K562 (cell line): Measurements from ENCODE around the gene DEGS2.

Source experiments
- ATF4 ChIP-seq: fragments of 450-650 bp; formaldehyde crosslinking; IDR thresholded peaks from 2 replicates; pipeline ENCODE4 v1.4.0; 2022; ENCODE audit warnings: mild to moderate bottlenecking, moderate library complexity
- BDP1 ChIP-seq: IDR thresholded peaks from 3 replicates; pipeline ENCODE4 v1.6.1; 2011; ENCODE audit not compliant: insufficient read length, insufficient read depth
- BRF1 ChIP-seq: IDR thresholded peaks from 3 replicates; pipeline ENCODE4 v1.6.1; 2011; ENCODE audit warnings: borderline replicate concordance, mild to moderate bottlenecking; ENCODE audit not compliant: insufficient read length; ENCODE audit errors: extremely low read depth
- CBX2 ChIP-seq: fragments of 200-600 bp; sonication (generic); IDR thresholded peaks from one replicate; pipeline ENCODE4 v1.6.1; 2012; ENCODE audit warnings: mild to moderate bottlenecking, low read length, inconsistent platforms; ENCODE audit not compliant: insufficient read depth, poor library complexity, severe bottlenecking
- CTCF ChIP-seq, 3 experiments: IDR thresholded peaks in 2 of 3; conservative IDR thresholded peaks in 1 of 3; 2 replicates each; pipeline ENCODE4 v1.5.1; 2011 to 2012; ENCODE audit warnings: low read length in 3 of 3, mild to moderate bottlenecking in 3 of 3, control low read depth in 2 of 3, improper control_type of control experiment in 1 of 3, inconsistent platforms in 1 of 3, low read depth in 1 of 3, mixed read lengths in 1 of 3, moderate library complexity in 1 of 3; ENCODE audit not compliant: insufficient read depth in 2 of 3
- MYC ChIP-seq, 2 experiments: fragments of 250-450 bp in 1 of 2; sonication (Bioruptor Pico) in 1 of 2; IDR thresholded peaks; 2 replicates each; pipeline versions ENCODE4 v1.5.1 to v1.6.1; 2012 to 2021; ENCODE audit warnings: low read depth in 2 of 2, borderline replicate concordance in 1 of 2, improper control_type of control experiment in 1 of 2, low read length in 1 of 2, mild to moderate bottlenecking in 1 of 2, moderate library complexity in 1 of 2
- NFRKB ChIP-seq: fragments of 450-650 bp; IDR thresholded peaks from 2 replicates; pipeline ENCODE4 v1.6.1; 2016; ENCODE audit warnings: low read depth
- NONO ChIP-seq, 2 experiments: fragments of 200-400 bp in 1 of 2; fragments of 450-650 bp in 1 of 2; formaldehyde crosslinking in 1 of 2; IDR thresholded peaks; 2 replicates each; pipeline ENCODE4 v1.6.1; 2017; ENCODE audit warnings: low read depth in 2 of 2, mild to moderate bottlenecking in 2 of 2, moderate library complexity in 2 of 2, low read length in 1 of 2
- NR0B1 ChIP-seq: fragments of 450-650 bp; IDR thresholded peaks from one replicate; pipeline ENCODE4 v1.6.1; 2018; ENCODE audit warnings: mild to moderate bottlenecking, moderate library complexity; ENCODE audit not compliant: partially characterized antibody
- POLR2A ChIP-seq: fragments of 450-650 bp; conservative IDR thresholded peaks from 2 replicates; pipeline ENCODE4 v1.6.1; 2016
- ZFX ChIP-seq: sonication (generic); formaldehyde crosslinking; IDR thresholded peaks from 2 replicates; pipeline ENCODE4 v1.8.0; 2022; ENCODE audit warnings: mild to moderate bottlenecking, missing genetic modification reagents, moderate library complexity
- ZNF253 ChIP-seq: fragments of 250-450 bp; sonication (Bioruptor Pico); conservative IDR thresholded peaks from 2 replicates; pipeline ENCODE4 v1.6.1; 2021; ENCODE audit warnings: mild to moderate bottlenecking
- ZNF445 ChIP-seq: fragments of 250-450 bp; sonication (Bioruptor Pico); IDR thresholded peaks from 2 replicates; pipeline ENCODE4 v1.4.0; 2020; ENCODE audit warnings: low read depth, mild to moderate bottlenecking, moderate library complexity

- TF ChIP-seq ZFX (CRISPR knock-in tag) (no peak), ZNF253 (CRISPR knock-in tag) (no peak), NONO (IDR thresholded peaks at IDR 0.05; ENCODE audit: low read depth in 2 of 2, low read length in 1 of 2) (no peak), NFRKB (no peak), ATF4 (no peak), BRF1 (no peak), MYC (IDR thresholded peaks at IDR 0.05; ENCODE audit: low read depth, low read length) (no peak), MYC (CRISPR knock-in tag; IDR thresholded peaks at IDR 0.05; ENCODE audit: borderline replicate concordance, low read depth) (no peak), CTCF (IDR thresholded peaks at IDR 0.05 in 2 of 3, conservative IDR thresholded peaks at IDR 0.05 in 1 of 3; ENCODE audit: insufficient read depth in 2 of 3, low read depth in 1 of 3, low read length in 3 of 3) (no peak), NR0B1 (no peak), CBX2 (no peak), BDP1 (no peak), POLR2A (no peak), ZNF445 (no peak)
Measured at GRCh38 chr14:100159865-100160533, 554 bp upstream of the DEGS2 start.
